Fibroblast of skin of left quadriceps (primary cell): ENCODE data around the gene OMG.
A peak's percentile ranks its signal among the peaks of the same experiment; 100 is the strongest.
"Not testable (repeated sequence)": the region's sequence is repeated elsewhere in the genome, so short reads cannot be mapped to it uniquely, and the experiment has no call there.

Experiments
- DNase-seq, 2 experiments: peaks; one replicate each; pipeline ENCODE4 v3.0.0-alpha.2; 2013; ENCODE audit warnings: low read depth in 2 of 2

OMG gene

GRCh38 chr17:31308372-31309334, 11.6 kb upstream of the OMG start:
- DNase-seq = no peak

DNA sequence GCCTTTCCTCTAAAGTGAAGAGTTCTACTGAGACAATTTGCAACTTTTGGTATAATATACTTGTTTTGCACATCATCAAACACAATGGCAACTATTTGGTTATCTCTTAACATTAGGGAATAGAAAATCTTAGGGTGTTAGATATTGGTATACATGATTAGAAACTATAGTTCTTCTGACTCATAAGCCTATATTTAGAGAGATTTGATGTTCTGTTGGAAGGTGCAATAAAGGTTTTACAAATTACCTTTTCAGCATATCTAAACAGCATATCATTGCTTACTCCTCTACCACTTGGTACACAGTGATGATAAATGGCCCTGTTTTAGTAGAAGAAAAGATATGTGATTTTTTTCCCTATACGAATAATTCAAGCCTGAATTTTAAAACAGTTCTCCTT, 10.6 kb upstream of the OMG start:
- no peak for DNase-seq

GRCh38 chr17:31299624-31300023, 2.6 kb upstream of the OMG start:
- DNase-seq = no peak

GRCh38 chr17:31296142-31296541, 897 bp downstream of the OMG start:
- DNase-seq = no peak

DNA sequence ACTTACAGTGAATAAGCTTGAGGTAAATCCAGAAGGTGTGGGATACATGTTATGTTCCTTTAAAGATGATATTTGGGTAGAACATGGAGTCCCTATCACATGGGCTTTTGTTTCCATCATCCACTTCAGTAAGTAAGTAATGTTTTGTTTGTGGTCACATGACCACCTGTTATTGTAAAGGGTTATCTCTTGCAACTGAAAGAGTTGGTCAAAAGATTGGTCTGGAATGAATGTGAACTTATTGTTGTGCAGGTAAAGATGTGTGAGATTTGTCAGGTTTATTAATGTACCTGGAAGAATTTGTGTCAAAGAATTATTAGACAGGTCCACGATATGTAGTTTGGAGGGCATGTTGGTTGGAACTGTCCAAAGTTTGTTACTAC, 1.6 kb downstream of the OMG start:
- DNase-seq = no peak

- DNase-seq = peak; percentile 49 to 51
These were observed 2.1 kb downstream of the OMG start for GRCh38 chr17:31294820-31295488.

- no peak for DNase-seq
These were observed 2.8 kb downstream of the OMG start for GRCh38 chr17:31294231-31294630.

DNA sequence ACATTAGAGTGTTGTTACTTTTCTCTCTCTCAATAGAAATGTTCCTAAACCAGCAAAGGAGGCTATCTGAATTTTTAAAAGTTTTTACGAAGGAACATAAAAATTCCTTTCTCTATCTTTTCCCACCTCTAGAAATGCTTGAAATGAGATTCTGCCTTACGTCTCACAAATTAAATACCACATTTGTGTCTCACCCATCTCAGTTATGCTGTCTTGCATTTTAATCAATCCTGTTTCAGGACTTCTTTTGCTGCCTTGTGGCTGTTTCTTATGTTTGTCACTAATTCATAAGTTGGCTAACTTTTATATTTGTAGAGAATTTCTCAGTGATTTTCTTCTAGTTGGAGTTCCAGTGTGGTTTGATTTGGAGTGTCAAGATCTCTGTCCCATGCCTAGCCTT, 3.5 kb downstream of the OMG start:
- DNase-seq = no peak

GRCh38 chr17:31291820-31292219, 5.2 kb downstream of the OMG start:
- peak in 1 of 2 experiments; percentile 48 for DNase-seq

GRCh38 chr17:31289790-31290189, 7.2 kb downstream of the OMG start:
- DNase-seq = no peak

DNA sequence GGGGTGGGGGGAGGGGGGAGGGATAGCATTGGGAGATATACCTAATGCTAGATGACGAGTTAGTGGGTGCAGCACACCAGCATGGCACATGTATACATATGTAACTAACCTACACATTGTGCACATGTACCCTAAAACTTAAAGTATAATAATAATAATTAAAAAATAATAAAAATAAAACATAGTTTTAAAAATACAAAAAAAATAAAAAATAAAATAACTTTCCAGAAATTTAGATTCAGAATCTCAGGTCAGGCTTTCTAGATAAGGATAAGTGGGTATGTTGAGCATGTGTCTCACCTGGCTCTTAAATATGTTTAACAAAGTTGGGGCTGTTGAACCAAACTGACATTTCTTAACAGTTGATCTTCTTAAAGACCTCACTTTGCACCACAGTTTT, 9.1 kb downstream of the OMG start:
- DNase-seq = not testable (repeated sequence)

DNA sequence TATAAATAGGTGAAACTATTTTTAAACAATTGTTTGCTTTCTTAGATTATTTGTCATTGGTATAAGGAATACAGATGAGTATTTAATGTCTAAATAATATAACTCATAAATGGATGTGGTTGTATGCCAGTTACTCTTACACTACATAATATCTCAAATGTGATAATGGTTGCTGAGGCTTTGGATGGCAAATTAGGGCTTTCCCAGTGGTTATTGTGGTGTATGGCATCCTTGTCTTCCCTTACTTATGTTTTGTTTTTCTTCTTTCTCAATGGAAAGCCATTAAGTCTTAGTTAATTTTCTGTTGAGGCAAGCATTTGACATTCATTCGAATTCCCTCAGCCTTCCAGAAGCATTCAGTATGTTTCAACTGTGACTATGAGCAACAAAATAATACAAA, 10.5 kb downstream of the OMG start:
- DNase-seq = no peak

GRCh38 chr17:31283841-31284240, 13.2 kb downstream of the OMG start:
- DNase-seq = no peak

GRCh38 chr17:31281061-31281460, 16.0 kb downstream of the OMG start:
- no peak for DNase-seq

DNA sequence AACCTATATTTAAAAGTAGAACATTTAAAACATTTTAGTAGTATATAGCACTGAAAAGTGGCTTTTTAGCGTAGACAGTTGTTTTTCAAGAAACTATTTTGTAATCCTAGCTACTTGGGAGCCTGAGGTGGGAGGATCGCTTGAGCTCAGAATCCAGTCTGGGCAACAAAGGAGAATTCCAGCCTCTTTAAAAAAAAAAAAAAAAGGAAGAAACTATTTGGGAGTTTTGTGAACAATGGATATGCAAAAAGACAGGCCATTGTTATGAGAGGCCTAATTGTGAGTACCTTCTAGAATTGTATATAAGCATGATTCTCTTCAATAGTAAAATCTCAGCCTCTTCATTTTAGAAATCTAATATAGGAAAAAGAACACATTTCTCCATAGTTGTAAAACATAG, 17.6 kb downstream of the OMG start:
- DNase-seq = no peak

- DNase-seq = no peak
These were observed 21.9 kb downstream of the OMG start for GRCh38 chr17:31275116-31275515.

DNA sequence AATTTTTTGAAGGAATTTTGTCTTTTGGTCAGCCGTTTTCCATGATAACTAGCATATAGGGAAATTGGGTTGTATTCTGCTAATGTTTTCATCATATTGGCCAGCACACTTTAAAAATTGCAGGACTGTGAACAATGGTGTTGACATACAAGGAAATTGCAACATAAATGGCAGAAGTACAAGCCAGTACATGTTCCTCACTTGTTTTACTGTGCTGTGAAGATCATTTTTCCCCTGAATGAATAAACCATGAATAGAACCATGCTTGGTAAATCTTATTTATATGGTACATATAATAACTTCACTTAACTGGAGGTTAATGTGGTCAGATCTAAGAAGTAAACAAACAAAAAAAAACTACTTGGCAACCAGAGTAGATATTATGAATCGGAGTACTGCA, 22.8 kb downstream of the OMG start:
- peak; percentile 41 to 42 for DNase-seq

DNA sequence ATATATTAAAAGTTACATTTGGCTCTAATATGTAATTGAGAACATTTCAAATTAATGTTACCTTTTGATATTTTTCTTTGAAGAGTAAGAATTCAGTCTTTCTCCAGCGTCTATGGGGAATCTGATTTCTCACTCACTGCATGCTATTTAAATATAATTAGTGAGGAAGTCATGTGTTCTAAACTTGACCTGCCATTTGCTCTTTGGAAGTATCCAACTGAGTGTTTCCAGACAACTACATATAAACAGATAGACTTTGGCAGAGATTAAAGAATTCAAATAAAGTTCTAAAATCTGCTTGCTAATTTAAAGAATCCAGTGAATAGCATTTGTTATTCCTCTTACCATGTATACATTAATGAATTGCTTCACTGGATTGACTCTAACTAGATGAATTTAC, 23.5 kb downstream of the OMG start:
- DNase-seq = no peak

DNA sequence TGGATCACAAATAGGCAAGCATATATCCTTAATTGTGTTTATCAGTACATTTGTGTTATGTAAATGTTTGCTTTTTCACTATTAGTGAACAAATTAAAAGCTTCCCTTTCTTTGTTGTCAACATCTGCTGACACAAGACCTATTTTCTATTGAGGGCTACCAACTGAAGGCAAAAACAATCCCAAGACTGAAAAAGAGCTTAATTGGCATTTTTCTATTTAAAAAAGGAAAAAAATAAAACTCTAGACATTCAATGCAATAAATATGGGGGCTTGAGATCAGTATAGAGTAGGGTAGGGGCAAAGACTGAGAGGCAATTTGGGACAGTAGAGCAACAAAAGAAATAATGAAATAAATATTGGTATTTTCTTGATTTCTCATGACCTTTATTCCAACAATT, 24.2 kb downstream of the OMG start:
- DNase-seq = no peak

DNA sequence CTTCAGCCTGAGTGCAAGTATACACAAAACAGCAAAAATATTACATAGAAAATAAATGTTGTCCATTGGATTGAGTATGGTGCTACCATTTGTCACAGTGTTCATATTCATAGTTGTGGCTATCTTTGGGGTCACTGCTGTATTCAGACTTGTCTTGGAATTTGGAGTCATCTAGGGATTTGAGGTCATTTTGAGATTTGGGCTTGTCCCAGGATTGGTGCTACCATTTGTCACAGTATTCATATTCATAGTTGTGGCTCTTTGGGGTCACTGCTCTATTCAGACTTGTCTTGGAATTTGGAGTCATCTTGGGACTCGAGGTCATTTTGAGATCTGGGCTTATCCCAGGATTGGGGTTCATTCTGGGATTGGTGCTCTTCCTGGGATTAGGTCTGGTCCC, 24.8 kb downstream of the OMG start:
- DNase-seq = no peak

- DNase-seq = peak; percentile 99
These were observed 27.5 kb downstream of the OMG start for GRCh38 chr17:31269578-31269983.

DNA sequence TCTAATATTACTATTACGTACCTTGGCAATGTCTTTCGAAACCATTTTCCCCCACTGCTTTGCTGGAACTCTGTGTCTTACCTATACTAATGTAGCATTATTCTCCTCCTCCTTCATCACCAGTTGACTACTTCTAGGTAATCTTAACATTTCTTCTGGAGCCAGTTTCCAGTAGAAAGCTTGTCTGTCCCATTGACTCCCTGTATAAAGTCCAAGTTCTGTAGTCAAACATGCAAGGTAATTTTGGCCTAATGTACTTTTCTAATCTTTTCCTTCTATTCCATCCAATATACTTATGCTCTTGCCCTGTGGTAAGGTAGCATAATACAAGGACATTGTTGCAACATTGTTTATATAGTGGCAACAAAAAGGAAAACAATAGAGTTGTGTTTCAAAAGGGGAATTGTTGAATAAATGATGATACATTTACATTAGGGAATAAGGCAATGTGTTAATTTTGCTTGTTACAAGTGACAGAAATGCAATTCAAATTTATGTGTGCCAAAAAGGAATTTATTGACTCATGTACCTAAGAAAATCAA, 27.9 kb downstream of the OMG start:
- DNase-seq = no peak

- DNase-seq = no peak
These were observed 31.0 kb downstream of the OMG start for GRCh38 chr17:31266042-31266441.
